RWPE2 (cell line): Measurements from ENCODE around the gene CHN2.

Experiments
- ATAC-seq: fragments of 200-7000 bp; cut with Tn5 transposase; 3 replicates; pipeline ENCODE4 v1.9.1; 2021; ENCODE audit warnings: low read depth
- DNase-seq: peaks from one replicate; pipeline ENCODE4 v3.0.0-alpha.2; 2020; ENCODE audit warnings: low spot score
- H3K27ac ChIP-seq: fragments of 450-650 bp; 2 replicates; pipeline ENCODE4 v1.5.1; 2017; ENCODE audit warnings: mild to moderate bottlenecking; ENCODE audit not compliant: poor library complexity, severe bottlenecking
- H3K27me3 ChIP-seq: fragments of 250-450 bp; sonication (Bioruptor Pico); 2 replicates; pipeline ENCODE4 v1.5.1; 2021; ENCODE audit warnings: mild to moderate bottlenecking, moderate library complexity; ENCODE audit not compliant: insufficient read depth, poor library complexity, severe bottlenecking
- H3K36me3 ChIP-seq: fragments of 250-450 bp; sonication (Bioruptor Pico); 2 replicates; pipeline ENCODE4 v1.5.1; 2020; ENCODE audit warnings: low read depth, mild to moderate bottlenecking, moderate library complexity
- H3K4me1 ChIP-seq: fragments of 250-450 bp; sonication (Bioruptor Pico); 2 replicates; pipeline ENCODE4 v1.5.1; 2021; ENCODE audit warnings: mild to moderate bottlenecking, moderate library complexity; ENCODE audit not compliant: insufficient read depth, poor library complexity, severe bottlenecking
- H3K4me3 ChIP-seq: fragments of 250-450 bp; sonication (Bioruptor Pico); 2 replicates; pipeline ENCODE4 v1.5.1; 2021; ENCODE audit warnings: mild to moderate bottlenecking, moderate library complexity; ENCODE audit not compliant: severe bottlenecking
- H3K9me3 ChIP-seq: fragments of 250-450 bp; sonication (Bioruptor Pico); 2 replicates; pipeline ENCODE4 v1.5.1; 2021; ENCODE audit warnings: mild to moderate bottlenecking, moderate library complexity; ENCODE audit not compliant: severe bottlenecking
- CTCF ChIP-seq: fragments of 450-650 bp; IDR thresholded peaks from one replicate; pipeline ENCODE4 v1.5.1; 2017; ENCODE audit warnings: mild to moderate bottlenecking, moderate library complexity; ENCODE audit not compliant: poor library complexity, severe bottlenecking

The CHN2 gene

GRCh38 chr7:29424984-29425309 lies 230.4 kb downstream of the CHN2 start:
- no peak for TF ChIP-seq CTCF
- DNase-seq (no peak), ATAC-seq (no peak)
- H3K36me3 ChIP-seq: no peaks in the 10 kb centered on the region
- H3K4me1 ChIP-seq: no peaks in the 10 kb centered on the region
- no peak overlapping the region for H3K4me3 ChIP-seq
- no peaks in the 10 kb centered on the region for H3K9me3 ChIP-seq
- no peak overlapping the region for H3K27ac ChIP-seq
- no peaks in the 10 kb centered on the region for H3K27me3 ChIP-seq

DNA sequence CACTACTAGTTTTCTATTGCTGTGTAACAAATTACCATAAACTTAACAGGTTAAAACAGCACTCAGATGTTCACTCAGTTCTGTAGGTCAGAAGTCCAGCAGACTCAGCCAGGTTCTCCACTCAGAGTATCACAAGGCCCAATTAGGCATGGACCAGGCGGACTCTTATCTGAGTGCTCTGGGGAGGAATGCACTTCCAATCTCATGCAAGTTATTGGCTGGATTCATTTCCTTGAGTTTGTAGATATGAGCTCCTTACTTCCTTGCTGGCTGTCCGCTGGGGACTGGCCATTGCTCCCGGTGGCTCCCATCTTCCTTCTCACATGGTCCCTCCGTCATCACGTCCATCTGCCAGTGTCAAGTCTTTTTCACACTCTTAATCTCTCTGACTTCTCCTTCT lies 232.0 kb downstream of the CHN2 start:
- no peak overlapping the region for H3K27ac ChIP-seq
- H3K27me3 ChIP-seq: no peaks in the 10 kb centered on the region
- no peak overlapping the region for H3K4me3 ChIP-seq
- no peak for ATAC-seq
- no peaks in the 10 kb centered on the region for H3K4me1 ChIP-seq
- H3K9me3 ChIP-seq: no peaks in the 10 kb centered on the region
- no peak for TF ChIP-seq CTCF
- DNase-seq: no peak
- no peaks in the 10 kb centered on the region for H3K36me3 ChIP-seq

- Histone ChIP-seq H3K4me3 (no peak overlapping the region), H3K36me3 (no peaks in the 10 kb centered on the region), H3K27me3 (no peaks in the 10 kb centered on the region), H3K27ac (no peak overlapping the region), H3K9me3 (no peaks in the 10 kb centered on the region), H3K4me1 (no peaks in the 10 kb centered on the region)
- DNase-seq (no peak), ATAC-seq (no peak)
- TF ChIP-seq CTCF: no peak
Observed at GRCh38 chr7:29429401-29429800, 234.8 kb downstream of the CHN2 start.

DNA sequence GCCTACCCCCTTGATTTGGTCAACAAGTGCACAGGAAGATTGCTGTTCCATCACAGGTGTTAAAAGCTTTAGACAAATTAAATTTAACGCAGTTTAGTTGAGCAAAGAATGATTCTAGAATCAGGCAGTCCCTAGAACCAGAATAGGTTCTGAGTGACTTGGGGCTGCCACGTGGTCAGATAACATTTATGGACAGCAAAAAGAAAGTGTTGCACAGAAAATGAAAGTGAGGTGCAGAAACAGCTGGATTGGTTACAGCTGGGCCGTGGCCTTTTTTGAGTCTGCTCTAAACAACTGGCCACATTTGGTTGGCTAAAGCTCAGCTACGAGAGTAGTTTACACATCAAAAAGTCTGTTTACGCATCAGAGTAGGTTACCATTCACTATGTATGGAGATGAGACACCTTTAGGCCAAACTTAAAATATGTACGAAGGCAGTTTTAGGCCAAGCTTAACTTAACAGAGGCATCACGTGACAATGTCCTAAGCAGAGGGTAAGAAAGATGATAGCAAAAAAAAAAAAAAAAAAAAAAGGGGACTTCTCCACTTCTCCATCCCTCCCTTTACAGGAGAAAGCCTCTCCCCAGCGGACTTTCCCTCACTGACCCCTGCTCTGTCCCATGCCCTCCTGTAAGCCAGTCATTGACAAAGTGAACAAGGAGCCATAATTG lies 235.8 kb downstream of the CHN2 start:
- no peak for DNase-seq
- TF ChIP-seq CTCF: no peak

GRCh38 chr7:29431686-29432085 lies 237.1 kb downstream of the CHN2 start:
- Histone ChIP-seq H3K4me1 (no peaks in the 10 kb centered on the region), H3K4me3 (no peak overlapping the region), H3K9me3 (no peaks in the 10 kb centered on the region), H3K36me3 (no peaks in the 10 kb centered on the region), H3K27ac (no peak overlapping the region), H3K27me3 (no peaks in the 10 kb centered on the region)
- DNase-seq: no peak
- no peak for ATAC-seq
- TF ChIP-seq CTCF: no peak

More for the DNA sequence above, 235.8 kb downstream of the CHN2 start:
- H3K4me3 ChIP-seq: no peak overlapping the region
- ATAC-seq: no peak
- H3K27me3 ChIP-seq: no peaks in the 10 kb centered on the region
- no peaks in the 10 kb centered on the region for H3K4me1 ChIP-seq
- no peaks in the 10 kb centered on the region for H3K9me3 ChIP-seq
- no peaks in the 10 kb centered on the region for H3K36me3 ChIP-seq
- no peak overlapping the region for H3K27ac ChIP-seq
